Measurements from ENCODE around the gene RRAD.

Gene RRAD

DNA sequence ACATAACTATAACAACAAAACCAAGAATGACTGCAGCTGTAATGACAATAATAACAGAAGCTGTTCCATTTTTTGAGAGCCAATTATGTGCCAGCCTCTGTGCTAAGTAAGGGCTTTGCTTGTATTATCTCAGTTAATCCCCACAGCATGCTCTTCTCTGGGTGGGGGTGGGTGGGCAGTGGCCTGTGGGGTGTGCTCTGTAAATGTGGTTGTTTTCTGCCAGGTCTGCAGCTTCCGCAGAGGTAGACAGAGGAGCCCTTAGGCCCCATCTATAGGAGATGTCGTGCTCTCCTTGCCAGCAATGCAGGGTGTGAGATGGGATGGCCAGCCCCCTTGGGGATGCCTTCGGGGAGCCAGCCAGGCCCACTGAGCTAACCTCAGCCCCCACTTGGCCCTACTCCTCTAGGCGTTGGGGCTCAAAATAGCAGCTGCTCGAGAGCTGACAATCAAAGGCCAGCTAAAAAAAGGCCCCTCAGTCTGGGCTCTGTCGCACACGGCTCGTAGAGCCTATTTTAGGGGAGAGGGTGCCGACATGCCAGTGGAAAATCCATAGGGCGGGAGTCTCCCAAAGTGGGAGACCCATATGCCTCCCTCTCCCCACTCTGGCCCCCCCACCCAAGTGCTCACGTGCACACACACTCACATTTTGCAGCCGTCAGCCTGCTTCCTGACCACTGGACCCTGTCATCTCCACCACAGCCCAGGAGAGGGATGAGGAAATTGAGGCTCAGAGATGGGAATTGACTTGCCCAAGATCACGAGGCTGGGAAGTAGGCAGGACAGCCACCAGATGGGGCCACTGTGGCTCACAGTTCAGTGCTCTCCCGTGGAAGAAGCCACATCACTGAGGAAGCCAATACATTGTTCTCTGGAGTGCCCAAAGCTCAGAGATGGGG lies 22.4 kb downstream of the RRAD start:
- TF ChIP-seq, protein P1, sequence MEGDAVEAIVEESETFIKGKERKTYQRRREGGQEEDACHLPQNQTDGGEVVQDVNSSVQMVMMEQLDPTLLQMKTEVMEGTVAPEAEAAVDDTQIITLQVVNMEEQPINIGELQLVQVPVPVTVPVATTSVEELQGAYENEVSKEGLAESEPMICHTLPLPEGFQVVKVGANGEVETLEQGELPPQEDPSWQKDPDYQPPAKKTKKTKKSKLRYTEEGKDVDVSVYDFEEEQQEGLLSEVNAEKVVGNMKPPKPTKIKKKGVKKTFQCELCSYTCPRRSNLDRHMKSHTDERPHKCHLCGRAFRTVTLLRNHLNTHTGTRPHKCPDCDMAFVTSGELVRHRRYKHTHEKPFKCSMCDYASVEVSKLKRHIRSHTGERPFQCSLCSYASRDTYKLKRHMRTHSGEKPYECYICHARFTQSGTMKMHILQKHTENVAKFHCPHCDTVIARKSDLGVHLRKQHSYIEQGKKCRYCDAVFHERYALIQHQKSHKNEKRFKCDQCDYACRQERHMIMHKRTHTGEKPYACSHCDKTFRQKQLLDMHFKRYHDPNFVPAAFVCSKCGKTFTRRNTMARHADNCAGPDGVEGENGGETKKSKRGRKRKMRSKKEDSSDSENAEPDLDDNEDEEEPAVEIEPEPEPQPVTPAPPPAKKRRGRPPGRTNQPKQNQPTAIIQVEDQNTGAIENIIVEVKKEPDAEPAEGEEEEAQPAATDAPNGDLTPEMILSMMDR (IDR thresholded peaks at IDR 0.05), result no peak

DNA sequence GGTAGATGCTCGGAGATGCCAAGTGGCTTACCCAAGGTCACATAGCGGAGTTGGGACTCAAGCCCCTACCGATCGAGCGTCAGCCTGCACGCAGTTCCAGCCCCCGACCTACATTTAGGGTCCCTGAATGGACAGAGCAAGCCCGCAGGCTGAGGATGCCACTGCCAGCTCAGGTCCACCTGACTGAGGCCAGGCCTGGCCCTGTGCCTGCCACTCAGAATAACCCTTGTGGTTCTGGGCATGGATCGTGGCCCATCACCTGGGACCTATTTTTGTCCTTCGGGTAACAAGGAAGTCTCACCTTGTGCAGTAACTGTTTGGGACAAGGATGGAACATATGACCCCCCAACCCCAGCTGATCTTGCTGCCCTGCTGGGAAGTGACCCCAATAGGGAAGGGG lies 23.7 kb downstream of the RRAD start:
- no peaks in the 10 kb centered on the region for H3K9me3 ChIP-seq
- no peaks in the 10 kb centered on the region for H3K4me1 ChIP-seq (ENCODE audit: control insufficient read depth in 1 of 2, insufficient read depth in 1 of 2, low read depth in 1 of 2, low read length in 1 of 2)
- H3K36me3 ChIP-seq, result no peaks in the 10 kb centered on the region
- no peaks in the 10 kb centered on the region for H3K27me3 ChIP-seq
- TF ChIP-seq, protein P1 (IDR thresholded peaks at IDR 0.05), result no peak
- no peak overlapping the region for H3K27ac ChIP-seq
- H3K4me3 ChIP-seq (ENCODE audit: low read depth in 1 of 2, low read length in 1 of 2), result no peak overlapping the region

More for the DNA sequence above, 22.4 kb downstream of the RRAD start:
- H3K4me1 ChIP-seq (ENCODE audit: control insufficient read depth in 1 of 2, insufficient read depth in 1 of 2, low read depth in 1 of 2, low read length in 1 of 2), result no peaks in the 10 kb centered on the region
- no peak overlapping the region for H3K4me3 ChIP-seq (ENCODE audit: low read depth in 1 of 2, low read length in 1 of 2)
- H3K27me3 ChIP-seq, result no peaks in the 10 kb centered on the region
- H3K27ac ChIP-seq, result no peak overlapping the region
- H3K9me3 ChIP-seq, result no peaks in the 10 kb centered on the region
- no peaks in the 10 kb centered on the region for H3K36me3 ChIP-seq

DNA sequence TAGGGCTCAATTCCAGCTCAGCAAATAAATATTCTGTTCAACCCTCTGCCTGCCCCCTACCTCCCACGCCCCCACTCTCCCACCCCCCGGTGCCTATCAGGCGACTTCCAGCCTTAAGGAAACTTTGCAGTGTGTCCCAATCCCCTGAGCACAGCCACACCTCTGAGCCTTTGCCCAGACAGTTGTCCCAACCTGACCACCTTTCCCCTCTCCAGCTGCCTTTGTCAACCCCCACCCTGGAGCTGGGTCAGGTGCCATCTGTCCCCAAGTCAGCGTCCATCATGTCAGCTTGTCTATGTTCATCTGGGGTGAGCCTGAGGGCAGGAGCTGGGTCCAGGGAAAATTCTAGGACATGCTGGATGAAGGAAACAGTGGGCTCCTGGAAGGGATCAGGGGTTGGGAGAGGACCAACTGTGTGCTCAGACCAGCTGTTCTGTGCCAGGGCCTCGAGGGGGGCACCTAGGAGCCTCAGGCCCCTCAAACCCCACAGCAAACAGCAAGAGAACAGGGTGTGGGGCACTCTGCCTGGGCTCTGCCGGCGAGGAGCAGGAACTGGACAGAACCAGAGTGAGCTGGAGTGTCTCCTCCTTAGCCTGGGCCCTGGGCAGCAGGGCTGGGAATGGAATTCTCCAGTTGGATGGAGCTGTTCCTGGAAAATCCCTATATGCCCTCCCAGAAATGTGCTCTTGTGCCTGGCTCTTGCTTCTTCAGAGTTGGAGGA lies 24.5 kb downstream of the RRAD start:
- Histone ChIP-seq H3K9me3 (no peaks in the 10 kb centered on the region), H3K4me3 (ENCODE audit: low read depth in 1 of 2, low read length in 1 of 2) (no peak overlapping the region), H3K27ac (no peak overlapping the region), H3K27me3 (no peaks in the 10 kb centered on the region), H3K36me3 (no peaks in the 10 kb centered on the region), H3K4me1 (ENCODE audit: control insufficient read depth in 1 of 2, insufficient read depth in 1 of 2, low read depth in 1 of 2, low read length in 1 of 2) (no peaks in the 10 kb centered on the region)
- TF ChIP-seq, protein P1 (IDR thresholded peaks at IDR 0.05), result no peak

DNA sequence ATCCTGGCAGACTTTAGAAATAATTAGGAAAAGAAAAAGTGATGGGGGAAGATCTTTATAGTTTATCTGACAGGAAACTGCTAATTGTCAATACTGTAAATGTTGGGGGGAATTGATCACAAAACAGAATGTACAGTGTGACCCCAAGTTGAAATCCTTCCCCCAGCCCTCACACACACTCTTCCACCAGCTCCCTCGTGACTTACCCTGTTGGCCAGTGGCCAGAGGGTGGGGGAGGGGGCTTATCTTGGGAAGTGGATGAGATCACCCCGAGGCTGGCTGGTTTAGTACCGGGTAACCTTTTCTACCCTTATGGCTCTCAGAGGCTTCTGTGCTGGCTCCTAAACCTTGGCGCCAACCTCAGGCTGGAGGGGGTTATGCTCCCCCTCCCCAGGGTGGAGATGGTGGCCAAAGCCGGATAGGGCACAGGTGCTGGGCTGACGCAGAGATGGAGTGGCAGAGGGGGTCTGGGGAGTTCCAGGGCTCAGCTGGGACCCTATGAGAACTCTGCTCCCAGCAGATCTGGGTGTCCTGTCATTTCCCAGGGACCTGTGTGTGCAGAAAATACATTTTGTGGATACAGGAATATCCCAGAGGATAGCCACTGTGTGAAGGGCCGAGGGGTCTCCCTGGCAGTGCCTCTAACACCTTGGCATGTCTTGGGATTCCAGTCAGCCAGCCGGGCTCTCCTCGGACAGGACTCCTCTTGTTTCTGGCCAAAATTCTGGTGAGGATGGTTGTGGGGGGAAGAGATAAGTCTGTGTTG lies 25.2 kb downstream of the RRAD start:
- Histone ChIP-seq H3K4me1 (ENCODE audit: control insufficient read depth in 1 of 2, insufficient read depth in 1 of 2, low read depth in 1 of 2, low read length in 1 of 2) (no peaks in the 10 kb centered on the region), H3K9me3 (no peaks in the 10 kb centered on the region), H3K36me3 (no peaks in the 10 kb centered on the region), H3K4me3 (ENCODE audit: low read depth in 1 of 2, low read length in 1 of 2) (no peak overlapping the region), H3K27me3 (no peaks in the 10 kb centered on the region), H3K27ac (no peak overlapping the region)
- TF ChIP-seq, protein P1 (IDR thresholded peaks at IDR 0.05), result no peak

DNA sequence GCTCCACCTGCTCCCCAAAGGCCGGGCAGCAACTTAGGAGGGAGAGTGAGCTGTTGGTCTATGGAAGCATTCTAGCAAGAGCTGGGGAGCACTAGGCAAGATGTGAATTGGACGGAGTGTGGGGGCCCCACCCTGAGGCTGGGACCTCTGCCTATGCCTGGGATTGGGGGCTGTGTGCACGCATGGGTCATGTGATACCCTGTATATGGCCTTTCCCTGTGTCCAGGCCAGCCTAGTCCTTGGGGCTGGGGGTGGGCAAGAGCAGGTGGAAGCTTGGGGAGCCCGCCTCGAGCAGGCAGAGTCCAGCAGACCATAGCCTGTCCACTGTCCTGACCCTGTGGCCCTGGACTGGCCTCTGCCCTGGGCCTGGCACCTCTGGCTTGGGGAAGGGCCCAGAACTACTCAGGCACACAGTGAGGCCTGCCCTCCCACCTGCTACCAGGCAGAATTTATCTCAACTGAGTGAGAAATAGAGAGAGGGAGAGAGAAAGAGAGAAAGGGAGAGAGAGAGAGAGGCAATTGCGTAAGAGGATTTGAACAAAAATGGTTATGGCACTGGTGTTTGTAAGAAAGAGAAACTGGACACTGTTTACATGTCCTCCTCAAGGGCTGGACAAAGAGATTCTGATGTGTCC lies 25.9 kb downstream of the RRAD start:
- TF ChIP-seq, protein P1 (IDR thresholded peaks at IDR 0.05), result no peak
- no peaks in the 10 kb centered on the region for H3K4me1 ChIP-seq (ENCODE audit: control insufficient read depth in 1 of 2, insufficient read depth in 1 of 2, low read depth in 1 of 2, low read length in 1 of 2)
- H3K36me3 ChIP-seq, result no peaks in the 10 kb centered on the region
- H3K27me3 ChIP-seq, result no peaks in the 10 kb centered on the region
- H3K4me3 ChIP-seq (ENCODE audit: low read depth in 1 of 2, low read length in 1 of 2), result no peak overlapping the region
- H3K9me3 ChIP-seq, result no peaks in the 10 kb centered on the region
- H3K27ac ChIP-seq, result no peak overlapping the region
